SU-DHL-6 (cell line): Measurements from ENCODE around the gene OAS3.

Experiments used
- CTCF ChIP-seq: fragments of 200-600 bp; sonication (generic); IDR thresholded peaks from one replicate; pipeline ENCODE4 v1.5.1; 2017; ENCODE audit warnings: antibody characterized with exemption, mild to moderate bottlenecking, low read length, moderate library complexity; ENCODE audit not compliant: insufficient read depth, poor library complexity, severe bottlenecking
- EZH2phosphoT487 ChIP-seq: fragments of 200-600 bp; sonication (generic), shearing (Covaris generic); conservative IDR thresholded peaks from 2 replicates; pipeline ENCODE4 v1.6.1; 2018; ENCODE audit warnings: mild to moderate bottlenecking, antibody characterized with exemption, low read length, moderate library complexity, mixed read lengths

GRCh38 chr12:112947761-112948160 lies 9.5 kb downstream of the OAS3 start:
- TF ChIP-seq EZH2phosphoT487 (no peak), CTCF (no peak)
